Astrocyte (in vitro differentiated cells and primary cell): ENCODE measurements around the gene BCL2. TPM values are rescaled to one million over a fixed set of nuclear protein-coding genes. Genes with fewer than 3 reads are reported as not detected.

Experiments
- DNase-seq: peaks from one replicate; pipeline ENCODE4 v3.0.0-alpha.2; 2010; ENCODE audit warnings: low read depth
- FAIRE-seq: peaks from 2 replicates; lab custom pipeline; 2011; peaks lifted over from hg19 to GRCh38; lab: Jason Lieb, UNC
- H2AFZ ChIP-seq: 2 replicates; pipeline ENCODE4 v1.6.0; 2012; ENCODE audit warnings: low read depth, low read length, inconsistent platforms
- H3K27ac ChIP-seq: 2 replicates; pipeline ENCODE4 v1.5.1; 2011; ENCODE audit warnings: low read depth, low read length, inconsistent platforms
- H3K27me3 ChIP-seq: 2 replicates; pipeline ENCODE4 v1.6.0; 2011; ENCODE audit warnings: low read length, inconsistent platforms; ENCODE audit not compliant: insufficient read depth
- H3K36me3 ChIP-seq: 2 replicates; pipeline ENCODE4 v1.5.1; 2011; ENCODE audit warnings: low read length, inconsistent platforms; ENCODE audit not compliant: insufficient read depth
- H3K4me1 ChIP-seq: 2 replicates; pipeline ENCODE4 v1.5.1; 2011; ENCODE audit warnings: low read length, inconsistent platforms; ENCODE audit not compliant: insufficient read depth
- H3K4me2 ChIP-seq: 2 replicates; pipeline ENCODE4 v1.6.0; 2012; ENCODE audit warnings: low read length, inconsistent platforms
- H3K4me3 ChIP-seq: 2 replicates; pipeline ENCODE4 v1.5.1; 2011; ENCODE audit warnings: low read depth, mild to moderate bottlenecking, low read length, inconsistent platforms; ENCODE audit not compliant: insufficient read depth
- H3K79me2 ChIP-seq: 2 replicates; pipeline ENCODE4 v1.6.0; 2012; ENCODE audit warnings: mild to moderate bottlenecking, low read length, inconsistent platforms; ENCODE audit not compliant: insufficient read depth
- H3K9ac ChIP-seq: 2 replicates; pipeline ENCODE4 v1.6.0; 2012; ENCODE audit warnings: mild to moderate bottlenecking, low read length, inconsistent platforms
- H3K9me3 ChIP-seq: 2 replicates; pipeline ENCODE4 v1.5.1; 2012; ENCODE audit warnings: low read depth, mild to moderate bottlenecking, low read length, inconsistent platforms; ENCODE audit not compliant: insufficient read depth
- H4K20me1 ChIP-seq: 2 replicates; pipeline ENCODE4 v1.6.0; 2012; ENCODE audit warnings: low read length, inconsistent platforms; ENCODE audit not compliant: insufficient read depth
- H3K27ac Mint-ChIP-seq: one replicate; pipeline ENCODE4 v1.8.0; 2021; ENCODE audit warnings: mild to moderate bottlenecking, mixed read lengths; ENCODE audit not compliant: unreplicated experiment
- H3K27me3 Mint-ChIP-seq: one replicate; pipeline ENCODE4 v1.8.0; 2021; ENCODE audit warnings: low read depth, mixed read lengths; ENCODE audit not compliant: unreplicated experiment
- H3K36me3 Mint-ChIP-seq: one replicate; pipeline ENCODE4 v1.8.0; 2021; ENCODE audit warnings: low read depth, mixed read lengths; ENCODE audit not compliant: unreplicated experiment
- H3K4me1 Mint-ChIP-seq: one replicate; pipeline ENCODE4 v1.8.0; 2021; ENCODE audit warnings: low read depth, mixed read lengths; ENCODE audit not compliant: unreplicated experiment
- H3K4me3 Mint-ChIP-seq: one replicate; pipeline ENCODE4 v1.8.0; 2021; ENCODE audit warnings: mild to moderate bottlenecking, moderate library complexity, mixed read lengths; ENCODE audit not compliant: unreplicated experiment
- H3K9me3 Mint-ChIP-seq: one replicate; pipeline ENCODE4 v1.8.0; 2021; ENCODE audit warnings: mild to moderate bottlenecking, mixed read lengths; ENCODE audit not compliant: unreplicated experiment
- EZH2 ChIP-seq: IDR thresholded peaks from 2 replicates; pipeline ENCODE4 v1.6.1; 2012; ENCODE audit warnings: mild to moderate bottlenecking, low read length, inconsistent platforms; ENCODE audit not compliant: insufficient read depth
- total RNA-seq: library from RNA; stranded (reverse); gene quantifications from 2 replicates; pipeline ENCODE4 v1.2.1, GENCODE V29; 2021
- TF ChIP-seq, protein P1 (sequence below): IDR thresholded peaks from 2 replicates; pipeline ENCODE4 v1.5.1; 2011; ENCODE audit warnings: low read depth, mild to moderate bottlenecking, inconsistent platforms, low read length, moderate library complexity; ENCODE audit not compliant: insufficient read depth

Gene BCL2
- total RNA-seq, 1 donor from 2014 or later: 1.7 TPM

- H3K9me3 ChIP-seq: no peaks in the 10 kb centered on the region
- no peak overlapping the region for H3K27ac ChIP-seq
- H3K36me3 ChIP-seq: no peaks in the 10 kb centered on the region
- Mint-ChIP-seq H3K36me3 (no peaks in the 10 kb centered on the region), H3K9me3 (no peaks in the 10 kb centered on the region), H3K27ac (no peak overlapping the region), H3K27me3 (peaks cover 15% of the 10 kb centered on the region), H3K4me3 (no peak overlapping the region), H3K4me1 (no peaks in the 10 kb centered on the region)
- H2AFZ ChIP-seq: no peak overlapping the region
- H3K4me2 ChIP-seq: no peak overlapping the region
- H3K79me2 ChIP-seq: no peaks in the 10 kb centered on the region
- DNase-seq: no peak
- no peak overlapping the region for H3K4me3 ChIP-seq
- no peaks in the 10 kb centered on the region for H4K20me1 ChIP-seq
- H3K4me1 ChIP-seq: no peaks in the 10 kb centered on the region
- no peak for TF ChIP-seq EZH2
- no peaks in the 10 kb centered on the region for H3K27me3 ChIP-seq
- no peak for FAIRE-seq
- H3K9ac ChIP-seq: no peak overlapping the region
These were observed 34.5 kb downstream of the BCL2 start for GRCh38 chr18:63284827-63285733.

GRCh38 chr18:63284173-63284799 lies 35.3 kb downstream of the BCL2 start:
- H3K27ac ChIP-seq: no peak overlapping the region
- no peaks in the 10 kb centered on the region for H3K36me3 Mint-ChIP-seq
- no peaks in the 10 kb centered on the region for H3K36me3 ChIP-seq
- no peak overlapping the region for H3K4me2 ChIP-seq
- H3K9ac ChIP-seq: no peak overlapping the region
- no peak for TF ChIP-seq EZH2
- TF ChIP-seq, protein P1, sequence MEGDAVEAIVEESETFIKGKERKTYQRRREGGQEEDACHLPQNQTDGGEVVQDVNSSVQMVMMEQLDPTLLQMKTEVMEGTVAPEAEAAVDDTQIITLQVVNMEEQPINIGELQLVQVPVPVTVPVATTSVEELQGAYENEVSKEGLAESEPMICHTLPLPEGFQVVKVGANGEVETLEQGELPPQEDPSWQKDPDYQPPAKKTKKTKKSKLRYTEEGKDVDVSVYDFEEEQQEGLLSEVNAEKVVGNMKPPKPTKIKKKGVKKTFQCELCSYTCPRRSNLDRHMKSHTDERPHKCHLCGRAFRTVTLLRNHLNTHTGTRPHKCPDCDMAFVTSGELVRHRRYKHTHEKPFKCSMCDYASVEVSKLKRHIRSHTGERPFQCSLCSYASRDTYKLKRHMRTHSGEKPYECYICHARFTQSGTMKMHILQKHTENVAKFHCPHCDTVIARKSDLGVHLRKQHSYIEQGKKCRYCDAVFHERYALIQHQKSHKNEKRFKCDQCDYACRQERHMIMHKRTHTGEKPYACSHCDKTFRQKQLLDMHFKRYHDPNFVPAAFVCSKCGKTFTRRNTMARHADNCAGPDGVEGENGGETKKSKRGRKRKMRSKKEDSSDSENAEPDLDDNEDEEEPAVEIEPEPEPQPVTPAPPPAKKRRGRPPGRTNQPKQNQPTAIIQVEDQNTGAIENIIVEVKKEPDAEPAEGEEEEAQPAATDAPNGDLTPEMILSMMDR: no peak
- H3K9me3 Mint-ChIP-seq: no peaks in the 10 kb centered on the region
- H3K27ac Mint-ChIP-seq: no peak overlapping the region
- peaks cover 15% of the 10 kb centered on the region for H3K27me3 Mint-ChIP-seq
- no peaks in the 10 kb centered on the region for H3K4me1 ChIP-seq
- no peak for DNase-seq
- H2AFZ ChIP-seq: no peak overlapping the region
- no peaks in the 10 kb centered on the region for H3K79me2 ChIP-seq
- no peaks in the 10 kb centered on the region for H4K20me1 ChIP-seq
- no peaks in the 10 kb centered on the region for H3K27me3 ChIP-seq
- no peaks in the 10 kb centered on the region for H3K9me3 ChIP-seq
- H3K4me3 ChIP-seq: no peak overlapping the region
- no peaks in the 10 kb centered on the region for H3K4me1 Mint-ChIP-seq
- no peak for FAIRE-seq
- H3K4me3 Mint-ChIP-seq: no peak overlapping the region

DNA sequence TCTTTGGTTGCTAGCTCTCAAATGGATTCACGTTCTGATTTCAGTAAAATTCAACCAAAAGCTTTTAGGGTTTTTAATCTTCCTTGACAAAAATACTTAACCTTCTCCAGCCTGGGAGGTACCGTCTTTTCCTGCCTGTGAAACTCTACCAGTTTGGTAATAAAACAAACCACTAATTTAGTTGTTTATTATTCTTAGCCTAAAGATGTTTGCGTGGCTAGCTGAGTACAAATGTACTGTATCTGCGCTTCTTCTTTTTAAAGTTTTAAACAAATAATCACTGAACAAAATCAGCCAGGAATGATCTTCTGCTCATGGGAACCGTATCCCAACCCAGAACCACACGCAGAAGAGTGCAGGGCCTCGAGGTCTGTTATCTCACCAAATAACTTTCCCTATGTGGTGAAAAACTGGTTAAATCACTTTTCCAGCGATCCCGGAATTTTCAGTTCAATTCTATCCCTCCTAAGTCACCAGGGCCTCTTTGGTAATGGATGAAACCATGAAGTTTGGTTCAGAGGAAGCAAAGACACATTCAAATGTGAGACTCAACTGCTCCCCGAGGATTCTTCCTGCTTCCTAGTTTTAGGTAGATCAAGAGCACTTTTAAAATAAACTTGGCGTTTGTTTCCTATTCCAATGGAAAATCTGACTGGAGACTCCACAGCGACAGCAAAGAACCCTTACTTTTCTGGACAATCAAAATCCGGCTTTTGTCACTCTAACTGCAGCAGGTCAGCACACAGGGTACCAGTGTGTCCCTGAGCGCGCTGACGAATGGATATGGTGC lies 36.1 kb downstream of the BCL2 start:
- Histone ChIP-seq H4K20me1 (no peaks in the 10 kb centered on the region), H3K36me3 (no peaks in the 10 kb centered on the region), H2AFZ (no peak overlapping the region), H3K4me1 (no peaks in the 10 kb centered on the region), H3K79me2 (no peaks in the 10 kb centered on the region), H3K4me3 (no peak overlapping the region), H3K9me3 (no peaks in the 10 kb centered on the region), H3K27me3 (no peaks in the 10 kb centered on the region), H3K4me2 (no peak overlapping the region), H3K9ac (no peak overlapping the region), H3K27ac (no peak overlapping the region)
- DNase-seq: no peak
- no peak overlapping the region for H3K4me3 Mint-ChIP-seq
- TF ChIP-seq, protein P1: no peak
- TF ChIP-seq EZH2: no peak
- FAIRE-seq: no peak
- H3K9me3 Mint-ChIP-seq: no peaks in the 10 kb centered on the region
- H3K27ac Mint-ChIP-seq: no peak overlapping the region
- H3K27me3 Mint-ChIP-seq: peaks cover 15% of the 10 kb centered on the region
- H3K36me3 Mint-ChIP-seq: no peaks in the 10 kb centered on the region
- H3K4me1 Mint-ChIP-seq: no peaks in the 10 kb centered on the region
